DMS53 treated with DMSO at 0.1 percent for 48 hours (cell line): ENCODE data around the gene KRT9.
"Not testable (repeated sequence)": the region's sequence is repeated elsewhere in the genome, so short reads cannot be mapped to it uniquely, and the experiment has no call there.

Experiments used
- DNase-seq: peaks from one replicate; lab custom pipeline; 2025; ENCODE audit not compliant: unreplicated experiment; lab: John Stamatoyannopoulos, UW

Gene KRT9

GRCh38 chr17:41547378-41547841, 24.4 kb downstream of the KRT9 start:
- no peak for DNase-seq

- no peak for DNase-seq
Measured at GRCh38 chr17:41546819-41547218, 25.0 kb downstream of the KRT9 start.

DNA sequence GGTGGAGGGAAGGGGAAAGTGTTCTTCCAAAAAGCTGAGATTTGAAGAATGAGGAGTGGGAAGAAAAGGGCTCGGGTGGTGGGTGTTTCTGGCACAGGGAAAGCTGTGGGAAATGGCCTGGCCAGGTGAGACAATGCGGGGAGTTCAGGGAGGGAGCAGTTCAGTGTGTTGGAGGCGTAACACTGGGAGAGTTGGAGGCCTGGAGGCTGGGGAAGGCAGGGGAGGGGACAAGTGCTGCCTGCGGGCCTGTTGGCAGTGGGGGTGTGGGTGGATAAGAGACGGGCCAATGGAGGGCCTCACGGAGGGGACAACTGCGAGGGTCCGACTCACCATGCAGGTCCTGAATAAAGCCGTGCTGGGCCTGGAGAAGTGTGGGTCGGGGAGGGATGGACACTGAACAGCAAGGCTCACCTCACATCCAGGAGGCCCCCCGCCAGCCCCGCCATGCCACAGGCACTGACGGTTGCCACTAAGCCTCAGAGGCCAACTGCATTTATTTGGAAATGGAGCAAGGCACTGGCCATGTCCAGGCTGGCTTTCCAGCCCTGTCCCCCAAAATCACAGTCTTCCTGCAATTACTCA, 25.9 kb downstream of the KRT9 start:
- DNase-seq, result no peak

DNA sequence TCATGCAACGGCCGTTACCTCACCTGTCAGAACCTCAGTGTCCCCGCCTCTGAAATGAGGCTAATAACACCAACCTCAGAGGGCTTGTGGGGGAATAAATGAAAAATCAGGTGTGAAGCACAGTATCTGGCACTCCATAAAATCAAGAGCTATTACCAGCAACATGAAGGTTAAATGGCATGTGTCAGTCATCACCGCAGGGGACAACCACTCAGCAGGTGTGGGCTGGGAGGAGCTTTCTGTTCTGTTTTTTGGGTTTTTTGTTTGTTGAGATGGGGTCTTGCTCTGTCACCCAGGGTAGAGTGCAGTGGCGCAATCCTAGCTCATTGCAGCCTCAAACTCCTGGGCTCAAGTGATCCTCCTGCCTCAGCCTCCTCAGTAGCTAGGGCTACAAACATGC, 26.9 kb downstream of the KRT9 start:
- no peak for DNase-seq

DNA sequence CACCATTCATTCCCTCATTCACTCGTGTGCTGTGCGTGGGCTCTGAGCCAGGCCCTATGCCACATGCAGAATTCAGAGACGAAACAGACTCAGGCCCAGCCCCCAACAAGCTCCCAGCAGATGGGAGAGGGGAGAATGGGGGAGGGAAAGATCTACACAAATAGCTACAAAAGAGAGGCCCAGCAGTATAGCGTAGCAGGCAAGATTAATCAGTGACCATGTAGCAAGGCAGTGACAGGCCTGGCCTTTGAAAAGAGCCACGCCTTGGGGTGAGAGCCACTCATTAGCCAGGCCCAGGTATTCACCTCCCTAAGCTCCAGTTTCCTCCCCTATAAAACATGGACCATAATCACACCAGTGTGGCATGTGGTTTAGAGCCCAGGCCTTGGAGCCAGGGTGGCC, 27.4 kb downstream of the KRT9 start:
- DNase-seq, result peak; percentile 72

DNA sequence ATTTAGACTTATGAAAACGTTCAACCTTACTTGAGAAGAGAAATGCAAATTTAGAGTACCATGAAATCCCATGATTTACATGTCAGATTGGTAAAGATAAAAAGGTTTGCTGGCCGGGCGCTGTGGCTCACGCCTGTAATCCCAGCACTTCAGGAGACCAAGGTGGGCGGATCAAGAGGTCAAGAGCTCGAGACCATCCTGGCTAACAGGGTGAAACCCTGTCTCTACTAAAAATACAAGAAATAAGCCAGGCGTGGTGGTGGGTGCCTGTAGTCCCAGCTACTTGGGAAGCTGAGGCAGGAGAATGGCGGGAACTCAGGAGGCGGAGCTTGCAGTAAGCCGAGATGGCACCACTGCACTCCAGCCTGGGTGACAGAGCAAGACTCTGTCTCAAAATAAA, 29.1 kb downstream of the KRT9 start:
- not testable (repeated sequence) for DNase-seq

DNA sequence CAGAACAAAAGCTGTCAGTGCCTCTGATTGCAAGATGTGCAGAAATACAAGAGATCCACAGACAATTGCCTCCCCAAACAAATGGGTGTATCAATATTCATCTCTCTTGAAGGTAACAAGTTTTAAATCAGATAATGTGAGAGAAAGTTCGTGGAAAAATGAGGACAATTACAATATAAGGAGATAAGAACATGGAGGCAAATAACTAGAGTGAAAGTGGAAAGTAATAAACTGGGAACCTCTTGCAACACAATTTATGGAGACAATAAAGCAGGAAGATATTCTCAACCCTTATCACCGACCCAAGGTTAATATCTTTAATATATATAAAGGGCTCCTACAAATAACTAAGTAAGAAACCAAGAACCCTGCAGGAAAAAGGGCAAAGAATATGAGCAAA, 29.5 kb downstream of the KRT9 start:
- DNase-seq, result no peak

GRCh38 chr17:41540921-41541625, 30.8 kb downstream of the KRT9 start:
- DNase-seq, result peak; percentile 70

- DNase-seq, result peak; percentile 15
Measured at GRCh38 chr17:41539979-41540701, 31.7 kb downstream of the KRT9 start.

DNA sequence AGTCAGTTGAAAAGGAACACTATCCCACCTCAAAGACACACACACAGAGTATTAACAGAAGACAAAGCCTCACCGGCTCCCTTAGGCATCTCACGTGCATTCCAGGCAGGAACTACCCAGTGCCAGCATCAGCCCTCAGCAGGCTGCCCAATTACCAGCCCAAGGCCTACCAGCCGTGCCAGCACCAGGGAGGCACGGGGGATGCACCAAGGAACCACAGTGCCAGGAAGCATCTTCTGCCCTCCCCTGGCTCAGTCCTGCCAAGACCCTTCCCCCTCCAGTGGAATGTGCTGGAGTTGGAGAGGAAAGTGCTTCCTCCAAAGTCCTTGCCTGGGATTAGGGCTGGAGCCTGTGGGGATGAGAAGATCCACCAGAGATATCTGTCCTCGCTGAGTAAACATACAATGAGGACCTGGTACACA, 32.8 kb downstream of the KRT9 start:
- no peak for DNase-seq

DNA sequence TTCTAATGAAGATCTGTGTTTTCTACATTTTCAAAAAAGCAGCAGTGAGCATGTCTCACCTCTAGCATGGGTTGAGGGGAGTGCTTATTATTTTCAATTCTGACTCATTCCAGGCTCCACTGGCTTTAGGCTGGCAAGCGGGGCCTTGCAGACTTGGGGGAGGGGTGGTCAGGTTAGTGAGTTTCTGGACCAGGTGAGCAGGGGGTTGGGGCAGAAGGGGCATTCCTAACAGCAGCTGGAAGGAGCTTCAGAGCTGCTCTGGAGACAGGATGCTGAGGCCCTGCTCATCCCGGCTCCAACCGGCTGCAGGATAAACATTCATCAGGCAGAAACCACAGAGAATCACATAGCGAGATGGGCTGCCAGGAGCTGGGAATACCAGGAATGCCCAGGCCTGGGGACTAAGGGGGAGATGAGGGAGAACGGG, 33.3 kb downstream of the KRT9 start:
- DNase-seq, result peak; percentile 69

DNA sequence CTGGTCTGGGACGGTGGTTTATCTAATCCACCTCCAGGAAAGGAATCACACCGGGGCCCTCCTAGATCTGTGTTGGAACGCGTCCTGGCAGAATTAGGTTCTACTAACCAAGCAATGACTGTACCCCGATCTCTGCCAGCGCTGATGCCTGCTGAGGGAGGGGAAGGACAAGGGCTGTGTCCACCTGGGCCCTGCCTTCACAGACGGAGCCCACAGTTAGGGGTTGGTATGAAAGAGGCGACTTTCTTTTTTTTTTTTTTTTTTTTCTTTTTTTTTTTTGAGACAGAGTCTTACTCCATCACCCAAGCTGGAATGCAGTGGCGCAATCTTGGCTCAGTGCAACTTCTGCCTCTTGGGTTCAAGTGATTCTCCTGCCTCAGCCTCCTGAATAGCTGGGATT, 33.9 kb downstream of the KRT9 start:
- DNase-seq, result no peak

DNA sequence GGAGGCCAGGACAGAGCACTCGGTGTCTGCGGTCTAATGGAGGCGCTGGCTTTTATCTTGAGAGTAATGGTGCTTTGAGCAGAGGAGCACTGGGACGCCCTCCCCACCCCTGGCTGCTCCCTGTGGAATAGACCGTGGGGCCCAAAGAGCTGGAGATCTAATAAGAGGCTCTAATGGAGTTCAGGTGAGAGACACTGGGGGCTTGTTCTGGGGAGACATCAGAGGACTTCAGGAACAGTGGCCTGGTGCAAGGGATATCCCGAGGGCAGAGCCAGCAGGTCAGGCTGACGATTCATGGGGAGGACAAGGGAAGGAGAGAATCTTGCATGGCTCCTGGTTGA, 34.3 kb downstream of the KRT9 start:
- no peak for DNase-seq

DNA sequence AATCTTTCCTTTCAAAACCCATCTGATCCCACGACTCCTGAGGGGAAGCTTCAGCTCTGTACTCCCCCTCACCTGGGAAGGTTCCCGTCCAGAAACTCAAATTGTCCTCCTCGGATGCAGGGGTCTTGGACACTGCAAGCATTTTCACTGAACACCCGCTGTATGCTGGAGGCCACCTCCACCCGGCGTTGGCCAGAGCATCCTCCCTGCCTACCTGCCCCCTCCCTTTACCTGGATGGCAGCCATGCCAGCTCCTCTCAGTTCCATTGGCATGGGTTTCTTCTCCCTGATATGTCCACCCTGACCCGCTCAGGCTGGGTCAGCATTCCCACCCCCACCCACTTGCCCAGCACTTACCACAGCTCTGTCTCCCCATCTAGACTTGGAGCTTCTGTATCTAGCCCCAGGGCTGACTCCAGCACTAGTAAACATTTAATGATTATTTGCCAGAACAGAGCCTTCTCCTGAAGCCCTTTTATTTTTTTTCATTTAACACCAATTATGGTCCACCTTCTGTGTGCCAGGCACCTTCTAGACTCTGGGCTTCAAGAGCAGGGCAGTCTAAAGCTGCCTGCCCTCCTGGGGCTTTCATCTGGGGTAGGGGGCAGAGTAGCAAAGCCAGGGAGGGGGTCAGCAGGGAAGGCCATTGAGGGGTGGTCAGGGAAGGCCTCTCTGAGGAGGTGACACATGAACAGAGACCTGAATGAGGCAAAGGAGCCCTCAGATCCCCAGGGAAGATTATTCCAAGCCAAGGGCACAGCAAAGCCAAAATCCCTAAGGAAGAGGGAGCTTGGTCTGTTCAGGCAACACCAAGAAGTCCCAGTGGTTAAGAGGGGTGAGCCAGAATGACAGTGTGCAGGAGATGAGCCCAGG, 34.9 kb downstream of the KRT9 start:
- DNase-seq, result no peak

DNA sequence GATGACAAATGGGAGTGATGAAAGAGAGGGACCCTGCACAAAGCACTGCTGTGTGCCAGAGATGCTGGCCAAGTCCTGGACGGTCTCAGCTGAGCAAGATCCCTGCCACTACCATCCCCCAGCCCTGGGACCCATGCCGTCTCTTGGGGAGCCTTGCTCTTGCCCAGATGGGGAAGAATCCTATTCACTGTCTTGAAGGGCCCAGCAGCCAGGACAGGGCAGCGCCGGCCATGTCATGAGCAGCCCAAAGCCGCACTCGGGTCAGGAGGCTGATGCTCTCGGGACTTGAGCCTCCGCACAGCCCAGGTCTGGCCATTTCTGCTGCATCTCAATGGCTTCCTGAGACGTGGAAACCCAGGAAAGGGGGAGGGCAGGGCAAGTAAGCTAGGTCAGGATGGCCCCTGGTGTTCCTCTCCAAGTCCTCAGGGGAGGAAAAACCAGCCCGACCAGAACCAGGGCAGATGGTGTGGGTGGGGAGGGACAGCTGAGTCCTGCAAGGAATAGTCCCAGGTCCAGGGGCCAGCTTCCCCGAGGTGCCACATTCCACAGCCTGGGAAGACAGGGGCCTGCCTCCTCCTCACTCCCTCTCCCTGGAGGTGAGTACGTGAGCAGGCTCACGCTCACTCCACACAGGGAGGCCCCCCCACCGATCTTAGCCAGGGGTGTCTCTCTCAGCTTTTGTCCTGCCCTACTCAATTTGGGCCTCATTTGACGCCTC, 35.9 kb downstream of the KRT9 start:
- peak; percentile 35 for DNase-seq

GRCh38 chr17:41534899-41535546, 36.8 kb downstream of the KRT9 start:
- no peak for DNase-seq

- DNase-seq, result no peak
Measured at GRCh38 chr17:41533613-41534012, 38.2 kb downstream of the KRT9 start.

DNA sequence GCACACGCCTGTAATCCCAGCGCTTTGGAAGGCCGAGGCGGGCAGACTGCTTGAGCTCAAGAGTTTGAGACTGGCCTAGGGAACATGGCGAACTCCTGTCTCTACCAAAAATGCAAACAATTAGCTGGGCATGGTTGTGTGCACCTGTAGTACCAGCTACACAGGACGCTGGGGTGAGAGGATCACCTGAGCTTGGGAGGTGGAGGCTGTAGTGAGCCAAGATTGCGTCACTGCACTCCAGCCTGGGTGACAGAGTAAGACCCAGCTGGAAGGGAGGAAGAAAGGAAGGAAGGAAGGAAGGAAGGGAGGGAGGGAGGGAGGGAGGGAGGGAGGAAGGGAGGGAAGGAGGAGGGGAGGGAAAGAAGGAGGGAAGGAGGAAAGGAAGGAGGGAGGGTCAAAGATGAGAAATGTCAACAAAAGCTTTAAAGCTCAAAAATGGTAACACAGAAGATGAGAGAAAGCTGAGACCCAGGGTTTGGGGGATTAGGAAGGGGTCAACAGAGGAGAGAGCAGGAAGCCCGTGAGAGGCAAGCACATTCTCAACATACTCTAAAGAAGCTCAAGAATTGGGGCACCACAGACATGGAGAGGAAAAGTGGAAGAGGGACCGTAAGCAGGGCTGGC, 38.8 kb downstream of the KRT9 start:
- no peak for DNase-seq

DNA sequence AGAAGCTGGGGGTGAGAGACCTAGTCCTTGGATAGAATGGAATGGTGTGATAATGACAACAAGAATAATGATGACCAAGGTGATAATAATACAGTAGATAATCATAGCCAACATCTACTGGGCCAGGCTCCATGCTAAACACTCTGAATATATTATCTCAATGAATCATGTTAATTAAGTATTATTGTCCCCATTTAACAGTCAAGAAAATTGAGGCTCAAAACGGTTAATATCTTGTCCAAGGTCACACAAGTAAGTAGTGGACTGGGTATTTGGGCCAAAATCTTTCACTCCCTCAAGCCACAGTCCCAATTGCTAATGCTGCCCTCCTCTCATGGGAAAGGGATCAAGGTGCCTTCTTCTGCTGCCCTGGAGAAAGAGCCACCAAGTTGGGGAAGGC, 39.9 kb downstream of the KRT9 start:
- no peak for DNase-seq
